ENCODE data around the gene EFCC1.
A peak's percentile ranks its signal among the peaks of the same experiment; 100 is the strongest.

DNA sequence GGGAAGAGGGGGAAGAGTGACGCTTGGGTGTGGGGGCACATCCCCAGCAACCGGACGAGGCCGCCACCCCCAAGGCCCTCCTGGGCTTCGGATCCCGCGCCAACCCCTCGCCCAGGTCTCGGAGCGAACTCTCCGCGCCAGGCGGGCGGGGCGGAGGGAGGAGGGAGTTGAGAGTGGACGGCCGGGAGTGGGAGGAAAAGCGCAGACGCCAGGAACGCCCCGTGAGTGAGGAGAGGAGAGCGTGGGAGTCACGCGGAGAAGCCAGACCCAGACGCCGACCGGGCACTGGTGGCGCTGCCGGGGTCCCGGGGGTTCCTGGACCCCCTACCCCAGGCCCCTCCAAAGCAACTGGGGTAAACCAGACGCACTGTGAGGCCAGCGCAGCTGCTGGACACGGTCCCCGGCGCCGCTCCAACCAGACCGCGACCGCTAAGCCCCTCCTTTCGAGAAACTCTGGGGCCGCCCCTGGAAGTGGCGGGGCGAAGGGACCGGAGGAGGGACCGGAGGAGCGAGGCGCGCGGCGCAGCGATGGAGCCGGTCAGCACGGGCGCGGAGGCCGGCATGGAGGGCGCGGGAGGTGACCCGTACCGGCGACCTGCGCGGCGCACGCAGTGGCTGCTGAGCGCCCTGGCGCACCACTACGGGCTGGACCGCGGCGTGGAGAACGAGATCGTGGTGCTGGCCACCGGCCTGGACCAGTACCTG, at the start of gene EFCC1:
- TF ChIP-seq POLR2AphosphoS5 (IDR thresholded peaks at IDR 0.05) (peak; percentile 36 to 57 (median 44)), POLR2A (IDR thresholded peaks at IDR 0.05) (peak; percentile 16 to 25), EP300 (IDR thresholded peaks at IDR 0.05) (no peak)
- TF ChIP-seq, protein P1, sequence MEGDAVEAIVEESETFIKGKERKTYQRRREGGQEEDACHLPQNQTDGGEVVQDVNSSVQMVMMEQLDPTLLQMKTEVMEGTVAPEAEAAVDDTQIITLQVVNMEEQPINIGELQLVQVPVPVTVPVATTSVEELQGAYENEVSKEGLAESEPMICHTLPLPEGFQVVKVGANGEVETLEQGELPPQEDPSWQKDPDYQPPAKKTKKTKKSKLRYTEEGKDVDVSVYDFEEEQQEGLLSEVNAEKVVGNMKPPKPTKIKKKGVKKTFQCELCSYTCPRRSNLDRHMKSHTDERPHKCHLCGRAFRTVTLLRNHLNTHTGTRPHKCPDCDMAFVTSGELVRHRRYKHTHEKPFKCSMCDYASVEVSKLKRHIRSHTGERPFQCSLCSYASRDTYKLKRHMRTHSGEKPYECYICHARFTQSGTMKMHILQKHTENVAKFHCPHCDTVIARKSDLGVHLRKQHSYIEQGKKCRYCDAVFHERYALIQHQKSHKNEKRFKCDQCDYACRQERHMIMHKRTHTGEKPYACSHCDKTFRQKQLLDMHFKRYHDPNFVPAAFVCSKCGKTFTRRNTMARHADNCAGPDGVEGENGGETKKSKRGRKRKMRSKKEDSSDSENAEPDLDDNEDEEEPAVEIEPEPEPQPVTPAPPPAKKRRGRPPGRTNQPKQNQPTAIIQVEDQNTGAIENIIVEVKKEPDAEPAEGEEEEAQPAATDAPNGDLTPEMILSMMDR (IDR thresholded peaks at IDR 0.05) = no peak

Measured in sigmoid colon (tissue), 4 donors.